Measurements from ENCODE around the gene CDC42EP4.

The CDC42EP4 gene

DNA sequence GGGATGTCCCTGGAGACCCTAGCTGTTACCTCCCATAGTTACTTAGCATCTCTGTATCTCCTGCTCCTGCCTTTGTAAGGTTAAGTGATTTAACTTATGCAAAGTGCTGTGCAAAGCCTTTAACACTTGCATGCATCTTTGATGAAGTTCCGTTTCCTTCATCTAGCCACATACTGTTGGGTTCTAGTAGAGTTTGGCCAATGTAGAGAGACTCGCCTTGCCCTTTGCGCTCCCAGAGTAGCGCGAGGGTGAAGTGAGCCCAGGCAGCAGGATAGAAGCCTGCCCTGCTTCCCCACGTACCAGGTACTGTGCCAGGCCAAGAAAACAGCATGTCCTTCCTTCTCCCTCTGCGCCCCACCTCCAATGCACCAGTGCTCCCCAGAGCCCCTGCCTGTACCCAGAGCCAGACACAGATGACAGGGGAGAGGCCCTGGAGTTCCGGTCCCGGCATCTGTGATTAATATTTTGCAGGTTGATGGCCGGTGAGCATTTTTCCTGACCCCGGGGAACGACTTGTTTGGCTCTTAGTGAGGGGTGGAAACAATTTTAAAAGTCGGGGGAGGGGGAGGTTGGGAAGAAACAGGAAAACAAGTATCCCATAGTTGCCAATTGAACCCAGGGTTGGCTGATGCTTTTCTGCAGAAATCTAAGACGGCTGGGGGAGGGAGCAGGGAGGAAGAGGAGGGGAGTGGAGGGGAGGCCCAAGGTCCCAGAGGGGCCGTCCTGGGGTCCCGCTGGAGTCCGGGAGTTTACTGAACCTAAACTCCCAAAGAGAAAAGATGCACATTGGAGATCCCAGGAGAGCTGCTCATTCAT is 13.1 kb upstream of the CDC42EP4 start:
- DNase-seq (ENCODE audit: extremely low read depth, low read depth) = no peak
- TF ChIP-seq, protein P1, sequence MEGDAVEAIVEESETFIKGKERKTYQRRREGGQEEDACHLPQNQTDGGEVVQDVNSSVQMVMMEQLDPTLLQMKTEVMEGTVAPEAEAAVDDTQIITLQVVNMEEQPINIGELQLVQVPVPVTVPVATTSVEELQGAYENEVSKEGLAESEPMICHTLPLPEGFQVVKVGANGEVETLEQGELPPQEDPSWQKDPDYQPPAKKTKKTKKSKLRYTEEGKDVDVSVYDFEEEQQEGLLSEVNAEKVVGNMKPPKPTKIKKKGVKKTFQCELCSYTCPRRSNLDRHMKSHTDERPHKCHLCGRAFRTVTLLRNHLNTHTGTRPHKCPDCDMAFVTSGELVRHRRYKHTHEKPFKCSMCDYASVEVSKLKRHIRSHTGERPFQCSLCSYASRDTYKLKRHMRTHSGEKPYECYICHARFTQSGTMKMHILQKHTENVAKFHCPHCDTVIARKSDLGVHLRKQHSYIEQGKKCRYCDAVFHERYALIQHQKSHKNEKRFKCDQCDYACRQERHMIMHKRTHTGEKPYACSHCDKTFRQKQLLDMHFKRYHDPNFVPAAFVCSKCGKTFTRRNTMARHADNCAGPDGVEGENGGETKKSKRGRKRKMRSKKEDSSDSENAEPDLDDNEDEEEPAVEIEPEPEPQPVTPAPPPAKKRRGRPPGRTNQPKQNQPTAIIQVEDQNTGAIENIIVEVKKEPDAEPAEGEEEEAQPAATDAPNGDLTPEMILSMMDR (IDR thresholded peaks at IDR 0.05; ENCODE audit: low read depth, low read length) = no peak

DNA sequence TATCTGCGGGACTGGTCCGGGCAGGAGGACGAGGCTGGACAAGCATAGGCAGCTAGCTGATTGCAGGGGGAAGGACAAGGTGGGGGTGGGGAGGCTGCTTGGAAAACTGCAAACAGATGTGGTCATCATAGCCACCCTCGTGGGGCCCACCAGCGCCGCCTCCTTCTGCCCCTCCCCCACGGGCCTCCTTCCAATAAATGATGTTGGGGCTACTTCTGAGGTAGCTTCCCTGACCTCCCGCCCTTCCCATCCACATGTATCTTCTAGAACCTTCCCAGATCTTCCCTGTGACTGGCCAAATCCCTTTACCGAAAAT is 12.3 kb upstream of the CDC42EP4 start:
- TF ChIP-seq, protein P1 (IDR thresholded peaks at IDR 0.05; ENCODE audit: low read depth, low read length) = no peak
- no peak for DNase-seq (ENCODE audit: extremely low read depth, low read depth)

DNA sequence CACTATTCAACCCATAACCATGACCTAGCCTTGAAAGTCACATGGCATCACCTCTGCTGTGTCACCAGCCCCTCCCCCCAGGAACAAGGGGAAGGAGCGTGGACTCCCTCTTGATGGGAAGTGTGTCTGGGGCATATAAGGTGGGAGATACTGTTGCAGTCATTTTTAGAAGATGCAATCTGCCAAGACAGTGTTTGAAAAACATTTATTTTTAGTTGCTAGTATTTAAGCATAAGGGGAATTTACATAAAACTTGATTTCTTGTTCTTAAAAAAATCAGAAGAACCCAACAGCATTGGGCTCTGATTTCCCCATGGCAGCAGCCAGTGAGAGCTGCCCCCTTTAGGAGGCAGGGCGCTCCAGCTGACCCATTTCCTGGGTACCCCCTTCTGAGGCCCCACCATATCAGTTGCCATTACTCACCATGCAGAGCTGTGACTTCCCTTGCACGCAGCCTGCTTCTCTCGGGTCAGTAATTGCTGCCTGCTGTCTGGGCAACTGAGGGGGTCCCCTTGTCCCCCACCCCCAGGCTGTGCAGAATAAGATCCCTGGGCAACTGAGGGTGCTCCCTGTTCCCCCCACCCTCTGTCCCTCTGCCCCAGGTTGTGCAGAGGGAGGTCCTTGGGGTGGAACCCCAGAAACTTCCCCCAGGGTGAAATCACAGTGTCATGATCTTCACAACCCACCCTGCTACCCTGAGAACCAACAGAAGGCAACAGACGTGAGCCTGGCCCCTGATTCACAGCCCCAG is 11.8 kb upstream of the CDC42EP4 start:
- DNase-seq (ENCODE audit: extremely low read depth, low read depth) = no peak
- TF ChIP-seq, protein P1 (IDR thresholded peaks at IDR 0.05; ENCODE audit: low read depth, low read length) = no peak; the same call in 1 of the 2 replicates

DNA sequence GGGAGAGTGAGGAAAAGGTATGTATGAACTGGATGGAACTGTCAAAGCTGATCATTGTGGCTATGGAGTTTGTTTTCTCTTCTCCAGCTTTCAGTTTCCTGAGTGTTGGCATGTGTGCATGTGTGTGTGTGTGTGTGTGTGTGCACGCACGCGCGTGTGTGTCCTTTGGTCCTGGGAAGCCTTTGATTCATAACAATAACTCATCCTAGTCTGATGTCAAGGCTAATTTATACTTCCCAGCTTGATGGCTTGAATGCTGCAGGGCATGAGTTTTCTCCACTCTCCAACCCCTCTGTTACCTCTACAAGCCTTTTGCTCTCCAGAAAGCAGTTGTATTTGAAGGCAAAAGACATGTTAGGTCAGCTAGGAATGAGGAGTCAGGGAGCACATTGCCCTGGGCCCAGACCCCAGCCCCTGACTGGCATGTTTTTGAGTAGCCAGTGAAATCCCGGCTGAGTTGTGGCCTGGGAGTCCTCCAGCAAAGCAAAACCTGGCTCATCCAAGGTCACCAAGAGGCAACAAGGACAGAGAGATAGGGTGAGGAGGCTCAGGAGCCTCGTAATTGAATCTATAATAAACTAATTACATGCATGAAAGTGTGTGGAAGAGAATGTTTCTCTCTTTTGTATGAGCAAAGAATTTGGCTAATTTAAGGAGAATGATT is 8.9 kb upstream of the CDC42EP4 start:
- TF ChIP-seq, protein P1 (IDR thresholded peaks at IDR 0.05; ENCODE audit: low read depth, low read length) = no peak
- no peak for DNase-seq (ENCODE audit: extremely low read depth, low read depth)

DNA sequence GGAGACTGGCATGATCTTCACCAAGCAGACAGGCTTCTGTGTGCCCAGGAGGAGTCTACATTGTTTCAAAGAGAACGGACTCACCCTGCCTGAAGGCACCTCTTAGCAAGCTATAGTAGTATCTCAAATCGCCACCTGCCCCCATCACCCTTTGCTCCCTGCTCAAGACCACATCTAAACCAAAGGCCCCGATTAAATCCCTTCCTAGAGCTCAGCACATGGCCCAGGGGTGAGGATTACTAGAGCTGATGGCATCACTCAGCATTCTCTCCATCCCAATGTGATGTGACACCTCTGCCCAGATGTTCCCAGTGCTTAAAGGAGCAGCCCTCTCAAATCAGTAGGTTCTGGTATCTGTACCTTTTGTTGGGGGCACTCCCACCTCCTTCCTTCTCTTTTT is 8.0 kb upstream of the CDC42EP4 start:
- DNase-seq (ENCODE audit: extremely low read depth, low read depth) = no peak
- TF ChIP-seq, protein P1 (IDR thresholded peaks at IDR 0.05; ENCODE audit: low read depth, low read length) = no peak

DNA sequence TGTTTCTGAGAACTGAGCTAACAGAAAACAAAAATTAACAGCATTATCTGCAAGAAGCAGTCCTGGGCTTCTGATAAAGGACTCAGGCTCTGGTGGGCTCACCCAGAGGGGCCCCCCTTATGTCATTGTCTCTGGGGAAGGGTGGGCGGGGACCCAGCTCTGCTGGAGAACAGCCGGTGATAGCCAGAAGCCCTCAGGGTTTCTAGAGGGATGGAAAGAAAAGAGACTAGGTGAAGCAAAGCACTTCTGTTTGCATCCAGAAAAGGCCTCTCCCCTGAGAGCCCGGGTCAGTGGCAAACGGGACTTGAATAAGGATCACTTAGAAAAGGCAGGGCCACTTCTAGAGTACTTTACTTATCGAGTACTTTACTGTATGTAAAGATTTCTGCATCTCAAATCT is 7.0 kb upstream of the CDC42EP4 start:
- TF ChIP-seq, protein P1 (IDR thresholded peaks at IDR 0.05; ENCODE audit: low read depth, low read length) = no peak
- DNase-seq (ENCODE audit: extremely low read depth, low read depth) = no peak

DNA sequence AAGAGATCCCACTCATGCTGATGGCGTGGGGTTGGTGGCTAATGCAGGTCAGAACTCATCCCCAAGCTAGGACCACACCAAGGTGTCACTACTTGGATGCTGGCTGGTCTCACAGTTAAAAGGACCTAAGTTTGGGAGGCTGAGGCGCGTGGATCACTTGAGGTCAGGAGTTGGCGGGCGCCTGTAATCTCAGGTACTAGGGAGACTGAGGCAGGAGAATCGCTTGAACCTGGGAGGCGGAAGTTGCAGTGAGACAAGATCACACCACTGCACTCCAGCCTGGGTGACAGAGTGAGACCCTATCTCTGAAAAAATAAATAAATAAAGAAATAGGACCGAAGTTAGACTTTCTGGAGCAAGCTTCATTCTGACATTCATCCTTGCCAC is 6.6 kb upstream of the CDC42EP4 start:
- DNase-seq (ENCODE audit: extremely low read depth, low read depth) = no peak
- TF ChIP-seq, protein P1 (IDR thresholded peaks at IDR 0.05; ENCODE audit: low read depth, low read length) = no peak

Data from AG09319 (cell line).